NCI-H345 treated with DMSO at 0.1 percent for 48 hours (cell line): ENCODE results near the gene BLMH.
"Not testable (repeated sequence)": the region's sequence is repeated elsewhere in the genome, so short reads cannot be mapped to it uniquely, and the experiment has no call there.

Experiments
- DNase-seq: peaks from one replicate; lab custom pipeline; 2025; ENCODE audit not compliant: unreplicated experiment; lab: John Stamatoyannopoulos, UW

BLMH gene

GRCh38 chr17:30230596-30231125, 61.1 kb downstream of the BLMH start:
- DNase-seq = no peak

GRCh38 chr17:30230009-30230408, 61.7 kb downstream of the BLMH start:
- not testable (repeated sequence) for DNase-seq

- no peak for DNase-seq
Measured at GRCh38 chr17:30229012-30229411, 62.7 kb downstream of the BLMH start.

DNA sequence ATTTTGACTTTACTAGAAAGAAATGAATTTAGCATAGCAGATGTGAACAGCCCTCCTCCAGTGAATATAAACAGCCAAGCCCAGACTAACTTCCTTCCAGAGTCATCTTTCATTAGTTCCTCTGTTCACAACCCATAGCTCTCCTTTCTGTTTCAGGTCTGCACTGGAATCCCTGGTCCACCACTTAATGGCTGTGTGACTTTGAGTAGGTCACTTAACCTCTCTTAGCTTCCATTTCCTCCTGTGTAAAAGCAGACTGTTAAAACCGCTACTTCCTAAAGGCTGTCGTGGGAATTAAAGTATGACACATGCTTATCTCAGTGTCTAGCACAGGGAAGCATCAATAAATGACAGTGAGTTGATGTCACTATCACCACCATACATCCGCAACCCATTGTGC, 63.7 kb downstream of the BLMH start:
- DNase-seq = no peak

DNA sequence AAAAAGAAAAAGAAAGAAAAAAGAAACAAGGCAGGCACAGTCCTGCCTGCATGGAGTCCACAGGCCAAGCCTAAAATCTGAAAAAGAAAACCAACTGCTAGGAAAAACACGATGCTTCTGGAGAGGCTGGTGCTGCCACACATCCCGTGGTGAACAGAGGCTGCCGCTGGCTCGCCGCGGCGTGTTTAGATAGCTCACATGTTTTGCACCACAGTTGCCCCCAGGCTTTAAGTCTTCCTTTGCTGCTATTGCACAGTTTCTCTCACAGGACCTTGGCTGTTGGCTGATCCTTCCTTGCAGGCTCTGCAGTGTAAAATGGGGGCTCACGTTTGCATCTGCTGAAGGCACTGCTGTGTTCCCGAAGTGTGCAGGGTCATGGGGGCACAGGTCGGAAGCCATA, 64.9 kb downstream of the BLMH start:
- no peak for DNase-seq

DNA sequence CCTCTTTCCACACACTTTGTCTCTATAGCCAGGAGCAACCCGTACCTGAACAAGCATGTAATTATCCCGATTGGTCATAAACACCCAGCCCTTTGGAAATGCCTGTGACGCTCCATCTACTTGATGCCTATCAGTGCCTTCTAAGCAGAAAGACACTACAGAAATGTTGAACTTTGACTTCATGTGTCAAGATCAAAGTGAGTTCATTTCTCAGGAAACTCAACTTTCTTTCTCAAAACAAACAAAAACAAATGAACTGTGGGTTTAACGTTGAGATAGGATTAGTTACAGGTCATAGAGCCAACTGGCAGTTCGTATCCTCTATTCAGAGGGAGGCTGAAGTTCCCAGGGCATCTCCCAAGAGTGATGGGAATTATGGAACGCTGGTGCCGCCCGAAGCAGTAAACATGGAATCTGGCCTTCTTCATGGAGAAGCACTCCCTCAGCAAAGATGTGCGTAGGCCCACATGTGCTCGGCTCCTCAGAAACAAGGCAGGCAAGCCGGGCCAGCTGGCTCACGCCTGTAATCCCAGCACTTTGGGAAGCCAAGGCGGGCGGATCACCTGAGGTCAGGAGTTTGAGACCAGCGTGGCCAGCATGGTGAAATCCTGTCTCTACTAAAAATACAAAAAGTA, 65.7 kb downstream of the BLMH start:
- no peak for DNase-seq

DNA sequence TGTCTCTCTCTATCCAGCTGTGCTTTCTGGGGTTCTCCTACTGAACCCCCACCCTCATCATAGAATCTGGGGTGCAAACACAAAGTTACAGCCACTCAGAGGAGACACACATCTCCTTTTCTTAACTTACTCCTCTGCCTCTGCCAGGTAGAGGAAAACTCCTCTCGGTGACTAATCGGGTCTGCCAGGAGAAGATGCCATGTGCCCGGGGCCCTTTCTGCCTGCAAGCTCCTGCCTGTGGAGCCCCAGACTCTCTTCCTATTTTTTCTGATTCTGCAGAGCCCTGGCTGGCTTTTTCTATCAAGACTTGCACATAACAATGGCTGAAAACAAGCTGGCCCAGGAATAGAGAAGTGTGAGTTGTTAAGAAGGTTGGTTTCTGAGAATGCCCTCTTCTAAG, 66.6 kb downstream of the BLMH start:
- no peak for DNase-seq

GRCh38 chr17:30224419-30224960, 67.3 kb downstream of the BLMH start:
- DNase-seq = no peak

- DNase-seq = no peak
Measured at GRCh38 chr17:30222721-30223175, 69.0 kb downstream of the BLMH start.

DNA sequence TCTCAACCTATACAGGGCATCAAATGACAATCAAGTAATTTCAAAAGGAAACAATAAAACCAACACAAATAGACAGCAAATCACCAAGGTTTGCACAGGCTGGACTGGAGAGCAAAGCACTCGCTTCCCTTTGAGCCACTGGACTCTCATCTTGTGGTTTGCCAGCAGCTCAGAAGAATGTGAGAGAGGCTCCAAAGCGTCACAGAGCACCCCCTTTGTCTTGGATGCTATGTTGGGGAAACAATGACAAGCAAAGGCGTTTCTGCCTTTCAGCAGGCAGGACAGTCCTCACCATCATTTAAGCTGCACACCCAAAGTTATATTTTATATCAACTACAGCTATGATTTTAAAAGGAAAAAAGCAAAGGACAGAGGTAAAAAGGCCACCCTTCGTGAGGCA, 69.5 kb downstream of the BLMH start:
- DNase-seq = no peak

DNA sequence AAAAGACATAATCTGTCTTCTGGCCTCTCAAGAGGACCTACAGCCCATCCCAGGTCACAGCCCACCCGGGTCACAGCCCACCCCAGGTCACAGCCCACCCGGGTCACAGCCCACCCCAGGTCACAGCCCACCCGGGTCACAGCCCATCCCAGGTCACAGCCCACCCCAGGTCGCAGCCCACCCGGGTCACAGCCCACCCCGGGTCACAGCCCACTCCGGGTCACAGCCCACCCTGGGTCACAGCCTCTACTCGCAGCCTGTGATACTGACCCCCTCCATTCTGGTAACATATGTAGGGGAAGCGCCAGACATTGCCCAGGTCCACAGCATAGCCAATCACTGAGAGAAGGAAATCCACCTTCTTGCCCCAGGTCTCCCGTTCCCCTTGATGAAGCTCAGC, 70.4 kb downstream of the BLMH start:
- no peak for DNase-seq

- no peak for DNase-seq
Measured at GRCh38 chr17:30220414-30220813, 71.3 kb downstream of the BLMH start.

DNA sequence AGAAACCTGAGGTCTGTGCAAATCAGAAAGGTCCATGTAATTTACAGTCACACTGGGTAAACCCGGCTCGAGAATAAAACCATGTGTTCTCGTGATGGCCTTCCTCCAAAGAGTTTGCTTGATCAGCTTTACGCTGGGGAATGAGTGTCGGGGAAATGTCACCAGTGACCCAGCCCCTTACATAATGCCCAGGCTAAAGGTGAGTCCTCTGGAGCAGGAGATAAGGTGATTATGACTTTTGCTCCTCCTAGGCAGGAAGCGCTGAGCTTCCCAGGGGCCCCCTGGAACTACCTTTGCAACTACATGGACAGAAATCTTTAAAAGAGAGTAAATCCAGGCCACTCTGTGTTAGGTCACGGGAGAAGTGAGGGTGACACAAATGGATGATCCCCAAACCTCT, 71.9 kb downstream of the BLMH start:
- no peak for DNase-seq

DNA sequence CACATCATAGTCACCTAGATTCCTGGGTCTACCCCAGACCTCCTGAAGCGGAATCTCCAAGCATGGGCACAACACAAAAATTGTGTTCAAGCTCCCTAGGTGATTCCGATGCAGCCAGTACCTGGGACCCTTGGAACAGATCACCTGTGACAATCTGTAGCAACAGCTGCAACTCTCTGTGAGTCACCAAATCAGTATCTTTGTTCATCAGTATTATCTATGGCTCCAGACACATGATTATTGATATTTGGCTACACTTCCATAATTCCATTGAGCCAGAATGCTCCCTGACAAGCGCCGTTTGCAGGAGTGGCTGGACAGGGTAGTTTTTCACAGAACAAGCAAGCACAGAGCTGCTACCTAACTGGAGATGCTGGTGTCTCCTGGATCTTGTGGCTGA, 72.4 kb downstream of the BLMH start:
- DNase-seq = no peak

DNA sequence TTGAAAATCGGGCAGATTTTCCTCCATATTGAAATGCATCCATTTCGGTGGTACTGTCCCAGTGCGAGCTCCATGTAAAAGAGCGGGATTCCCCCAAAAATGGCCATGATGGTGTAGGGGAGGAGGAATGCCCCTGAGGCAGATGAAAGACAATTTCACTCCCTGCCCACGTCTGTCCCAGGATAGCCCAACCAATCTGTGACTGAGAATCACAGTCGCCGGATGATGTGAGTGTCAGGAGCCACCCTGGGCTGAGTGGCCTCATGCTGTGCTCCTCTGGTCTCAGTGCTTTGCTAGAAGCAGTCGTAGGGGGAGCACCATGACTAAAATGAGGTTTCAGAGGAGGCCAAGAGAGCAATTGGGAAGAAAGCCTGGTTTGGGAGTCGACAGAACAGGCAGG, 72.9 kb downstream of the BLMH start:
- DNase-seq = no peak

GRCh38 chr17:30217746-30218245, 73.9 kb downstream of the BLMH start:
- DNase-seq = no peak

GRCh38 chr17:30217054-30217453, 74.7 kb downstream of the BLMH start:
- DNase-seq = no peak

- no peak for DNase-seq
Measured at GRCh38 chr17:30212750-30213149, 79.0 kb downstream of the BLMH start.

DNA sequence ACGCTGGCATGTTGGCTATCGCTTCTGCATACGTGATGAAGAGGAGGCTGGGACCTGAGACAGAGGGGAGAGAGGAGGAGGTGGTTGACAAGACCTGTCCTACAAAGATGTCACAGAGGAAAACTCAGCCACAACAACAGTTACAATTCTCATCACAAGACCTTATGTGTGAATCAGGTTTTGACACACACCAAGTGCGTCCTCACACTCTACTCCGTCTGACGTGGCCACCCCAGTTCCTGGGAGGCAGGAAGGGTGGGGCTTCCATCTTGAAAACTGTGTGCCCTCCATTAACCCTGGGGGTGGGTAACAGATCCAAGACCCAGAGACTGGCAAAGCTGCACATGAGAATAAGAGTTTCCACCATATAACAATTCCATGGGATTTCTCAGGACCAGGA, 80.4 kb downstream of the BLMH start:
- no peak for DNase-seq

GRCh38 chr17:30210901-30211300, 80.8 kb downstream of the BLMH start:
- DNase-seq = no peak

- no peak for DNase-seq
Measured at GRCh38 chr17:30210366-30210765, 81.4 kb downstream of the BLMH start.

- DNase-seq = no peak
Measured at GRCh38 chr17:30209930-30210329, 81.8 kb downstream of the BLMH start.

DNA sequence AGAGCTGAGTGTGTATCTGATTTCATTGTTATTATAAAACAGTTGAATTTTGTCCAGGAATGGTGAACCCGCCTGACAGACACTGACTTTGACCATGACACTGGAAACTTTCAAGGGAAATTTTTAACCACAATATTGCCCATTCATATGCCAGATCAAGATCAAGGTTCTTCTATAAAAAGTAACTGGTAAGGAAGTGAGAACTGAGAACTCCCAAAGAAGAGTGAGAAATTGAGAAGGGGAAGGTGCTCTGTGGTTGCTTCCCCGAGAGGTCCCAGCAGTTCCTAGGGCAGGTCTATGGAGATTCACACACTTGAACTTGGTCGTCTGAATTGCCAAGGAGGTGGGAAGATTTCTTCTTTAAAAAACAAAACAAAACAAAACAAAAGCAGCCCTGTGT, 83.5 kb downstream of the BLMH start:
- DNase-seq = no peak
